T-cell (primary cell): ENCODE measurements around the gene MDM4. TPM values are rescaled to one million over a fixed set of nuclear protein-coding genes. Genes with fewer than 3 reads are reported as not detected.
A peak's percentile ranks its signal among the peaks of the same experiment; 100 is the strongest.

Source experiments
- ATAC-seq, 4 experiments: fragments of 200-7000 bp in 3 of 4; fragments of 150-1000 bp in 1 of 4; cut with Tn5 transposase; replicated peaks in 1 of 4; 1 replicate in 3 of 4; 2 replicates in 1 of 4; pipeline ENCODE4 v1.10.0; 2021; ENCODE audit warnings: moderate library complexity in 3 of 4, mild to moderate bottlenecking in 2 of 4, moderate number of reproducible peaks in 1 of 4
- CTCF ChIA-PET, 2 donors: fragments of 300-600 bp; sonication (Branson Sonifier 250); formaldehyde crosslinking; loops; one replicate each; lab custom pipeline; 2022; ENCODE audit warnings: antibody characterized with exemption in 2 of 2; lab: Charles Lee
- POLR2A ChIA-PET, 2 donors: fragments of 300-600 bp; sonication (Branson Sonifier 250); formaldehyde crosslinking; loops; one replicate each; lab custom pipeline; 2022; ENCODE audit warnings: antibody characterized with exemption in 2 of 2; lab: Charles Lee
- DNase-seq, 35 experiments: peaks; one replicate each; pipeline versions ENCODE4 v3.0.0 to v3.0.0-alpha.2; 2013 to 2023
- H3K27ac ChIP-seq: one replicate; pipeline ENCODE4 v1.5.1; 2013; ENCODE audit warnings: low read length
- H3K27me3 ChIP-seq, 2 experiments: replicated peaks in 1 of 2; 1 replicate in 1 of 2; 2 replicates in 1 of 2; pipeline versions ENCODE4 v1.6.1 to v1.7.0; 2013; ENCODE audit warnings: low read length in 1 of 2, mixed read lengths in 1 of 2; ENCODE audit not compliant: control insufficient read depth in 2 of 2, insufficient read depth in 2 of 2; ENCODE audit errors: extremely low read depth in 1 of 2
- H3K36me3 ChIP-seq, 2 donors: 1 replicate in 1 of 2; 2 replicates in 1 of 2; pipeline versions ENCODE4 v1.6.1 to v1.7.0; 2013; ENCODE audit warnings: low read length in 1 of 2; ENCODE audit not compliant: control insufficient read depth in 2 of 2, insufficient read depth in 1 of 2; ENCODE audit errors: extremely low read depth in 1 of 2
- H3K4me1 ChIP-seq, 2 experiments: 1 replicate in 1 of 2; 2 replicates in 1 of 2; pipeline versions ENCODE4 v1.6.1 to v1.7.0; 2013; ENCODE audit warnings: low read length in 2 of 2, mixed read lengths in 1 of 2; ENCODE audit not compliant: insufficient read depth in 2 of 2, control insufficient read depth in 1 of 2; ENCODE audit errors: extremely low read depth in 1 of 2
- H3K4me3 ChIP-seq, 2 donors: 1 replicate in 1 of 2; 2 replicates in 1 of 2; pipeline versions ENCODE4 v1.5.1 to v1.7.0; 2013; ENCODE audit warnings: mild to moderate bottlenecking in 2 of 2, low read length in 1 of 2, moderate library complexity in 1 of 2; ENCODE audit not compliant: control insufficient read depth in 1 of 2; ENCODE audit errors: extremely low read depth in 1 of 2
- H3K9me3 ChIP-seq: 2 replicates; pipeline ENCODE4 v1.7.0; 2013
- H3K27ac Mint-ChIP-seq, 2 donors: one replicate each; pipeline ENCODE4 v1.8.0; 2020 to 2021; ENCODE audit warnings: mild to moderate bottlenecking in 2 of 2, mixed read lengths in 2 of 2
- H3K27me3 Mint-ChIP-seq, 2 donors: one replicate each; pipeline ENCODE4 v1.8.0; 2021 to 2022; ENCODE audit warnings: mixed read lengths in 2 of 2
- H3K36me3 Mint-ChIP-seq: one replicate; pipeline ENCODE4 v1.8.0; 2021; ENCODE audit warnings: mixed read lengths
- H3K4me1 Mint-ChIP-seq, 3 donors: one replicate each; pipeline ENCODE4 v1.8.0; 2020 to 2022; ENCODE audit warnings: mixed read lengths in 3 of 3, mild to moderate bottlenecking in 1 of 3
- H3K4me3 Mint-ChIP-seq, 3 donors: one replicate each; pipeline ENCODE4 v1.8.0; 2020 to 2022; ENCODE audit warnings: mild to moderate bottlenecking in 3 of 3, mixed read lengths in 3 of 3, moderate library complexity in 3 of 3
- H3K9me3 Mint-ChIP-seq, 3 donors: one replicate each; pipeline ENCODE4 v1.8.0; 2020 to 2022; ENCODE audit warnings: mixed read lengths in 3 of 3
- WGBS: methylation state at CpG from one replicate; pipeline ENCODE4 v1.1.5; 2013; ENCODE audit warnings: missing lambda C conversion rate; ENCODE audit not compliant: insufficient coverage; 5-methylcytosine and 5-hydroxymethylcytosine counted together
- total RNA-seq, 35 experiments: library from RNA in 6 of 35; stranded (reverse) in 6 of 35; fragments of 120-200 nt in 1 of 35; gene quantifications; one replicate each; pipeline versions ENCODE4 v1.2.1 to v1.2.4 and lab custom pipeline; 2013 to 2026

MDM4 gene
- total RNA-seq, 5 donors from 2014 or later (not counting 1 experiment from before 2014, with no cell fraction given) = 168 to 288 (median 183) TPM

GRCh38 chr1:204471687-204472086, 44.5 kb upstream of the MDM4 start:
- Mint-ChIP-seq H3K27ac (peak overlapping the region in 1 of 2 donors; percentile 11), H3K4me1 (peaks cover 22 to 37% (median 29%) of the 10 kb centered on the region in 3 donors), H3K27me3 (no peaks in the 10 kb centered on the region), H3K9me3 (no peaks in the 10 kb centered on the region), H3K4me3 (no peak overlapping the region), H3K36me3 (peaks cover 32% of the 10 kb centered on the region)
- ATAC-seq (no peak), DNase-seq (no peak)
- Histone ChIP-seq H3K4me3 (no peak overlapping the region), H3K9me3 (no peaks in the 10 kb centered on the region), H3K36me3 (peaks cover 6 to 20% of the 10 kb centered on the region in 2 donors), H3K4me1 (peaks cover 9 to 13% of the 10 kb centered on the region in 2 experiments), H3K27me3 (no peaks in the 10 kb centered on the region), H3K27ac (no peak overlapping the region)
- ChIA-PET POLR2A (no interaction called here), CTCF (interaction anchor here in 1 of 2 donors (0.7 kb wide), 1 partner anchor 17 kb away, joined by 3 read pairs; no protein-coding TSS in a partner anchor)
- 100% methylated on average over 2 of the region's 4 CpGs for WGBS

GRCh38 chr1:204472660-204473059, 43.5 kb upstream of the MDM4 start:
- H3K27ac Mint-ChIP-seq = no peak overlapping the region
- no CpG with 5 or more reads among the region's 2 CpGs for WGBS
- ATAC-seq (no peak), DNase-seq (no peak)
- no peak overlapping the region for H3K4me3 ChIP-seq
- peaks cover 36% of the 10 kb centered on the region for H3K36me3 Mint-ChIP-seq
- peaks cover 6 to 20% of the 10 kb centered on the region in 2 donors for H3K36me3 ChIP-seq
- CTCF ChIA-PET = no interaction called here
- H3K9me3 ChIP-seq = no peaks in the 10 kb centered on the region
- H3K9me3 Mint-ChIP-seq = no peaks in the 10 kb centered on the region
- H3K4me1 ChIP-seq = peaks cover 9 to 18% of the 10 kb centered on the region in 2 experiments
- peaks cover 32 to 45% (median 38%) of the 10 kb centered on the region in 3 donors for H3K4me1 Mint-ChIP-seq
- H3K27me3 ChIP-seq = no peaks in the 10 kb centered on the region
- no peak overlapping the region for H3K4me3 Mint-ChIP-seq
- H3K27ac ChIP-seq = no peak overlapping the region
- no peaks in the 10 kb centered on the region for H3K27me3 Mint-ChIP-seq
- POLR2A ChIA-PET = no interaction called here

- Mint-ChIP-seq H3K9me3 (no peaks in the 10 kb centered on the region), H3K4me1 (peaks cover 40 to 52% (median 46%) of the 10 kb centered on the region in 3 donors), H3K4me3 (no peak overlapping the region), H3K27me3 (no peaks in the 10 kb centered on the region), H3K27ac (peak overlapping the region; percentile 2 to 17), H3K36me3 (peaks cover 33% of the 10 kb centered on the region)
- peaks cover 5 to 12% of the 10 kb centered on the region in 2 donors for H3K36me3 ChIP-seq
- ChIA-PET CTCF (interaction anchor here (0.6 to 0.7 kb wide), 2 partner anchors 9 to 19 kb away, joined by 3 read pairs; no protein-coding TSS in a partner anchor), POLR2A (no interaction called here)
- no peak for DNase-seq
- ATAC-seq = no peak
- H3K4me3 ChIP-seq = no peak overlapping the region
- H3K4me1 ChIP-seq = peaks cover 9 to 24% of the 10 kb centered on the region in 2 experiments
- H3K27ac ChIP-seq = no peak overlapping the region
- no peaks in the 10 kb centered on the region for H3K9me3 ChIP-seq
- no CpG with 5 or more reads among the region's 1 CpG for WGBS
- no peaks in the 10 kb centered on the region for H3K27me3 ChIP-seq
These were observed 42.7 kb upstream of the MDM4 start for GRCh38 chr1:204473400-204473965.

- no peaks in the 10 kb centered on the region for H3K9me3 Mint-ChIP-seq
- H3K27ac ChIP-seq = no peak overlapping the region
- H3K27me3 Mint-ChIP-seq = no peaks in the 10 kb centered on the region
- H3K4me1 ChIP-seq = peaks cover 24 to 44% of the 10 kb centered on the region in 2 experiments
- peaks cover 64 to 70% (median 68%) of the 10 kb centered on the region in 3 donors for H3K4me1 Mint-ChIP-seq
- DNase-seq (no peak), ATAC-seq (no peak)
- no peak overlapping the region for H3K4me3 Mint-ChIP-seq
- H3K9me3 ChIP-seq = no peaks in the 10 kb centered on the region
- H3K27ac Mint-ChIP-seq = peak overlapping the region; percentile 28 to 36
- ChIA-PET POLR2A (interaction anchor here (0.6 kb wide), 2 partner anchors 81 to 87 kb away, joined by 3 to 9 read pairs; no protein-coding TSS in a partner anchor), CTCF (interaction anchor here (1.6 to 2.6 kb wide), 2 partner anchors 18 to 29 kb away, joined by 3 to 11 read pairs; no protein-coding TSS in a partner anchor)
- H3K36me3 Mint-ChIP-seq = peaks cover 26% of the 10 kb centered on the region
- H3K36me3 ChIP-seq = peaks cover 0 to 4% of the 10 kb centered on the region in 2 donors
- no peaks in the 10 kb centered on the region for H3K27me3 ChIP-seq
- 88% methylated on average over 9 of the region's 9 CpGs for WGBS
- H3K4me3 ChIP-seq = no peak overlapping the region
These were observed 40.4 kb upstream of the MDM4 start for GRCh38 chr1:204475656-204476432.

- Mint-ChIP-seq H3K27me3 (no peaks in the 10 kb centered on the region), H3K27ac (no peak overlapping the region), H3K9me3 (no peaks in the 10 kb centered on the region), H3K4me3 (no peak overlapping the region), H3K36me3 (peaks cover 26% of the 10 kb centered on the region), H3K4me1 (peaks cover 71 to 77% (median 76%) of the 10 kb centered on the region in 3 donors)
- POLR2A ChIA-PET = no interaction called here
- Histone ChIP-seq H3K27ac (no peak overlapping the region), H3K36me3 (peaks cover 0 to 4% of the 10 kb centered on the region in 2 donors), H3K4me3 (no peak overlapping the region), H3K4me1 (peaks cover 27 to 51% of the 10 kb centered on the region in 2 experiments), H3K27me3 (no peaks in the 10 kb centered on the region), H3K9me3 (no peaks in the 10 kb centered on the region)
- DNase-seq (no peak), ATAC-seq (no peak)
- 83% methylated on average over 2 of the region's 5 CpGs for WGBS
- CTCF ChIA-PET = interaction anchor here in 1 of 2 donors (2.6 kb wide), 1 partner anchor 30 kb away, joined by 11 read pairs; no protein-coding TSS in a partner anchor
These were observed 39.6 kb upstream of the MDM4 start for GRCh38 chr1:204476563-204476962.

- Mint-ChIP-seq H3K4me1 (peaks cover 74 to 83% (median 81%) of the 10 kb centered on the region in 3 donors), H3K9me3 (no peaks in the 10 kb centered on the region), H3K27me3 (no peaks in the 10 kb centered on the region), H3K4me3 (no peak overlapping the region), H3K36me3 (peaks cover 22% of the 10 kb centered on the region), H3K27ac (no peak overlapping the region)
- H3K36me3 ChIP-seq = peaks cover 0 to 4% of the 10 kb centered on the region in 2 donors
- DNase-seq (no peak), ATAC-seq (no peak)
- H3K9me3 ChIP-seq = no peaks in the 10 kb centered on the region
- H3K27me3 ChIP-seq = no peaks in the 10 kb centered on the region
- H3K4me3 ChIP-seq = no peak overlapping the region
- WGBS = 96% methylated on average over 4 of the region's 5 CpGs
- no peak overlapping the region for H3K27ac ChIP-seq
- peaks cover 28 to 57% of the 10 kb centered on the region in 2 experiments for H3K4me1 ChIP-seq
- ChIA-PET CTCF (interaction anchor here in 1 of 2 donors (0.5 to 2.6 kb wide), 2 partner anchors 30 to 46 kb away, joined by 5 to 11 read pairs; no protein-coding TSS in a partner anchor), POLR2A (interaction anchor here in 1 of 2 donors (0.5 kb wide), 1 partner anchor 29 kb away, joined by 3 read pairs; no protein-coding TSS in a partner anchor)
These were observed 39.0 kb upstream of the MDM4 start for GRCh38 chr1:204477036-204477740.
